SK-MEL-5 (cell line): ENCODE data around the gene ICAM2. TPM values are rescaled to one million over a fixed set of nuclear protein-coding genes. Genes with fewer than 3 reads are reported as not detected.

Experiments
- DNase-seq: peaks from one replicate; pipeline ENCODE4 v3.0.0-alpha.2; 2016; ENCODE audit warnings: low read depth, low spot score
- in situ Hi-C: cut with HindIII; loops from 2 replicates; pipeline ENCODE4 v1.10.0; 2016; ENCODE audit warnings: low sequenced_read_pairs, high pct_unique_total_duplicates, low pct_unique_long_range_greater_than_20kb
- total RNA-seq: library from RNA; depleted of rRNA; stranded (reverse); fragments of >200 nt; shearing (Covaris generic); gene quantifications from 2 replicates; pipeline ENCODE4 v1.2.3, GENCODE V29; 2014

The ICAM2 gene
- total RNA-seq, 1 experiment from 2014 or later, result 0.71 TPM

DNA sequence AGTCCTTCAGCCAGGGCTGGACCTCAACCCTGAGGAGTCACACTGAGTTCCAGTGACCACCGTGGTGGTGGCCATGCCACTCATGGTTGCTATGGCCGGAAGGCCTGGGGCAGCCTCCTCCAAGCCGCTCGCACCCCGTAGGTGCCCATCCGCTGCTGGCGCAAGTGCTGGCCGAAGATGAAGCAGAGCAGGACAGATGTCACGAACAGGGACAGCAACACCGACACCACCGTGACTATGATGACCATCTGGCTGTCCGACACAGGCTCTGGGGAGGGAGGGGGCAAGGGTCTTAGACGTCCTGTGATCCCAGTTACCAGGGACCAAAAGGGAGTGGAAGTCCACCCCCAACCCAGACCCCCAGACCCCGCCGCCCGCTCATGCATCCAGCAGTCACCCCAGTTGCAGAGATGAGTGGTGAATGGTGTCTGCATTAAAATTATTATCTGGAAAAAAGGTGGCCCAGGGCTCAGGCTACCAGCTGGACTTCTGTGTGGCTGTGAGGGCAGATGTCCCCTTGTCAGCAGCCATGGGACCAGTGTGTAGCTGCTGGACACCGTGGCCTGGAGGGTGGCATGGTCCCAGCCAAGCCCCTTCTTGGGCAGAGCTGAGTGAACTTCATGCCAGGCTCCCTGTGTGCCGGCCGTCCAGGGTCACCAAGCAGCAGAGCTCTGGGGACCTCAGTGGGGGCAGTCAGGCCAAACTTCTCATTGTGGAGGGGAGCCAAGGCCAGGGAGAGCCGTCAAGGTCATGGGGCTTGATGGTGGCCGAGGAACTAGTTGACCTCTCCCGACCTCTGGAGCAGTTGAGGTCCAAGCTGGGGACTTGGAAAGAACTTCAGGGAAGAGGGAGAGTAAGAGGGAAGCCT lies 17.5 kb downstream of the ICAM2 start:
- no peak for DNase-seq
- in situ Hi-C loops, result no loop called here

GRCh38 chr17:64001763-64002529 lies 18.5 kb downstream of the ICAM2 start:
- DNase-seq, result no peak
- in situ Hi-C loops, result no loop called here

DNA sequence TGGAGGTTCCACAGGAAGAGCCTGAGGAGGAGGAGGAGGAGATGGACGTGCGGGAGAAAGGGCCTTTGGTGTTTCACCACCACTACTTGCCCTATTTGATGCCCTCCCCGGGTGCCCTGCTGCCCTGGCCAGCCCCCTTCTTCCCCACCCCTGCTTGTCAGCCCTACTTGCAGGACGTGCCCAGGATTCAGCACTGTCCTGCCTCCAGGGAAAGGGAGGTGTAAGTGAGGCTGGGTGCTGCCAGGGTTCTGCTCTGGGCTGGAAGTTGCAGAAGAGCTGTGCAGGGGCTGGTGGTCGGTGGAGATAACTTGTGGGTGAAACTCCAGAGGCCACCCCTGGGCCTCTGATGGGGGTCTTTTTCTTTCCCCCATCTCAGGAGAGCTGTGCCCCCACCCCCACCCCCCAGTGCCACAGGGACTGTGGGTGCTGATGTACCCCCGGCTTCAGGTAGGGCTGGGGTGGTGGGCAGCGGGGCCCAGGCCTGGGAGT lies 19.3 kb downstream of the ICAM2 start:
- no peak for DNase-seq
- in situ Hi-C loops, result no loop called here

DNA sequence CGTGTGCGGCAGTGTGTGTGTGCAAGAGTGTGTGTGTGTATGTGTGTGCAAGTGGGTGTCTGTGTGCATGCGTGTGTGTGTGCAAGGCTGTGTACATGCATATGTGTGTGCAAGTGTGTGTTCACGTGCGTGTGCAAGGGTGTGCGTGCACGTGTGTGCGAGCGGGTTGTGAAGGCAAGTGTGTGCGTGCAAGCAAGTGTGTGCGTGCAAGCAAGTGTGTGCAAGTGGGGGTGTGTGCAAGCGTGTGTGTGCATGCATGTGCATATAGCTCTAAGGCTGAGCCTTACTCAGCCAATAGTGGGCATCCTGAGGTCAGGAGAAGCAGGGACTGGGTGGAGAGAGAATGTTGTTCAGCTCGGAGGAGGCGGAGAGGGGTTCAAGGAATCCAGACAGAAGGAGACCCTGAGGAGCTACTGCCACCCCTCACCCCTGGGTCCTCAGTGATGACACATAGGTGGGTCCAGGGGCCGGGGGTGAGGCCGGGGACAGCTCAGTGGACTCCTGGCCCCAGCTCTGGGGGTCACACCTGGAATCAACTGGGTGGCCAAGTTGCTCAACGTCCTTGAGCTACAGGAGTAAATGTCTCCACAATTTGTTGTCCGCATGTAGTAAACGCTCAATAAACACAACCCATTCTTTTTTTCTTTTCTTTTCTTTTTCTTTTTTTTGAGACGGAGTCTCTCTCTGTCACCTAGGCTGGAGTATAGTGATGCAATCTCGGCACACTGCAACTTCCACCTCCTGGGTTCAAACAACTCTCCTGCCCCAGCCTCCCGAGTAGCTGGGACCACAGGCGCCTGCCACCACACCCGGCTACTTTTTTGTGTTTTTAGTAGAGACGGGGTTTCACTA lies 20.5 kb downstream of the ICAM2 start:
- in situ Hi-C loops, result no loop called here
- DNase-seq, result no peak

GRCh38 chr17:63998721-63999679 lies 21.4 kb downstream of the ICAM2 start:
- in situ Hi-C loops, result no loop called here

DNA sequence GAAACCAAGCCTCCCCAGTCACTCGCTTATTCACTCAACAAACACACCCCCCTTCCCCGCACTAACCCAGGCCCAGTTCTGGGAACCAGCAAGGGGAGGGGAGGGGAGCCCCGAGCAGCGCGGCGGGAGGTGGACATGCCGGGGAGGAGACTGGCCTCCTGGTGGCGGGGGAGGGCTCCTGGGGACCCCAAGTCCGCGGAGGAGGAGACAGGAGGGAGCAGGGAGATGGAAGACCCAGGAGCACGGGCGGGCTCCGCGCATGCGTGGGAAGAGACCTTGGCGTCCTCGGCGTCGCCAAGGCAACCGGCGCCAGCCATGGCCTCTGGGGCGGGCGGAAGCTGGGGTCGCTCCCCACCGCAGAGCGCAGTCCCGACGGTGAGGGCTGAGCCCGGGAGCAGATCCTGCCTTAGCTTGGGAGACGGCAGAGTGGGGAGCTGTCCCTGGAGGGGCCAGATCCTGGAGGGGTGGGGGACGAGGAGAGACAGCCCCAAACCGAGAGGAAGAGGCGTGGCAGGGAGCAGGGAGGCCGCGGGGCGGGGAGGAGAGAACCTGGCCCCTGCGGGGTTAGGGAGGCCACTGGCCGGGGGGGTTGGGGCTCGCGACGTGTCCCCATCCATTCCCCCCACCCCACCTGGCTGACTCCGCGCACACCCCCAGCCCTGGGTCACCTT lies 22.2 kb downstream of the ICAM2 start, which contains the start of gene PRR29:
Gene PRR29, plus strand, starts transcription at position 302 of the 671 bp plus-strand sequence. Its CDS starts 14 bp downstream, at position 316.
- in situ Hi-C loops, result no loop called here
- peak; percentile 68 for DNase-seq

More at GRCh38 chr17:63998721-63999679, 21.4 kb downstream of the ICAM2 start:
- no peak for DNase-seq

DNA sequence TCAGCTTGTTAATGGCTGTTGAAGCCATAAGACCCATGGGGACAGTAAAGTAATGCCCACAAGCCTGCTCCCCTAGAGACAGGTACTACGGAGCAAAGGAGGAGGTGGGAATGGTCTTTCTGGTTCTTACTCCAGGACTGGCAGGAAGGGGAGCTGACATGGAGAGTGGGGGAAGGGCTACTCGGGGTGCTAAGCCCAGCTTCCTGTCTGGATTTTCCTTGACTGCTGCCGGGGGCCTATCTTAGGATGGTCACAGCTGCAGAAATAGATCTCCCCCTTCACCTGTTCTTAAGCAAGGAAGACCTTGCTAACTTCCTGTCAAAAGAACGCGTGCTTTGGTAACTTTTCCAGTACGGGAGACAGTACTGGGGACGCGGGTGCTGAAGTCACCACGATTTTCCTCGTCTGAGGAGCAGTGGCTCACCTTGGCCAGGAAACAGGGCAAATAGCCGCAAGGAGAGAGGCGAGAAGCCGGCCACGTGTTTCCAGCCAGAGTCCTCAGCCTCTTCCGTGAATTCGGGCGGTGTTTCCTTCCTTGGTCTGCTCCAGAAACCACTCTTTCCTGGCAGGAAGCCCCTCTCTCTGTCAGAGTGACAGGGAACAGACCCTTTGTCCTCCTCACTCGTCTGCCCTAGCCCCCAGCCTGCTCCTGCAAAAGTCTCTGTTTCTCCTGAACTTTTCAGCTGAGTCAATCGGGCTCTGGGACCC lies 22.9 kb downstream of the ICAM2 start:
- no peak for DNase-seq
- in situ Hi-C loops, result no loop called here

GRCh38 chr17:63996430-63997182 lies 23.8 kb downstream of the ICAM2 start:
- no peak for DNase-seq
- in situ Hi-C loops, result no loop called here

DNA sequence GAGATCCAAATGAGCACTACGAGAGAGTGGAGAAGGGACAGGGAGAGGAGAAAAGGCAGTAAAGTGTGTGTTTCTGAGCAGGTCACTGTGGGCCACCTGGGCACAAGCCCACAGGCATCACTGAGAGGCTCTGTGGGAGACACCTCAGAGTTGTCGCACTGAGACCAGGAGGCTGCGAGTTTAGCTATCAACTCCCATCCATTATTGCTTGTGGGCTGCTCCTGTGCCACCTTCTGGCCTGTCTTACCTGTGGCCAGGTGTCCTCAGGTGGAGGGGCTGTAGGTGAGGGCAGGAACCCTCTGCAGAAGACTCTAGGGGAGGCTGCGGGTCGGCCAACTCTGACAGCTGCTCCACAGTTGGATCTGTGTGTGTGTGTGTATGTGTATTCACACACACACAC lies 24.8 kb downstream of the ICAM2 start:
- in situ Hi-C loops, result no loop called here
- no peak for DNase-seq

GRCh38 chr17:63993368-63993985 lies 27.0 kb downstream of the ICAM2 start:
- in situ Hi-C loops, result no loop called here
- no peak for DNase-seq

DNA sequence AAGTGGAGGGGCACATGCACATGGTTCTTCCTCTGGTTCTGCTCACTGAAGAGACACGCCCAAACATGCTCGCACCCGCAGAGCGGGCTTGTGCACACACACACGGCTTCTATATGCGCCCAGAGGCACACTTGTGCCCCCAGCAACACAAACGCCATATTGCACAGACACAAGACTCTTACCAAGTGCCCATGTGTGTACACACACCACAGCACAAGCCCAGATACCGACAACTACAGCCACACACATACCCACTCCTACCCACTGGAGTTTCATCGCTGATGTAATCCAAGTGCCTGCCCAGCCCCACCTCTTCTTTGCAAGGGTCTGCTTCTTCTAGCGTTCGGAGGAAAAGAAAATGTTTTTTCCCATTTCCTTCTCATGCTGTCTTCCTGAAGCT lies 28.8 kb downstream of the ICAM2 start:
- in situ Hi-C loops, result no loop called here
- no peak for DNase-seq

DNA sequence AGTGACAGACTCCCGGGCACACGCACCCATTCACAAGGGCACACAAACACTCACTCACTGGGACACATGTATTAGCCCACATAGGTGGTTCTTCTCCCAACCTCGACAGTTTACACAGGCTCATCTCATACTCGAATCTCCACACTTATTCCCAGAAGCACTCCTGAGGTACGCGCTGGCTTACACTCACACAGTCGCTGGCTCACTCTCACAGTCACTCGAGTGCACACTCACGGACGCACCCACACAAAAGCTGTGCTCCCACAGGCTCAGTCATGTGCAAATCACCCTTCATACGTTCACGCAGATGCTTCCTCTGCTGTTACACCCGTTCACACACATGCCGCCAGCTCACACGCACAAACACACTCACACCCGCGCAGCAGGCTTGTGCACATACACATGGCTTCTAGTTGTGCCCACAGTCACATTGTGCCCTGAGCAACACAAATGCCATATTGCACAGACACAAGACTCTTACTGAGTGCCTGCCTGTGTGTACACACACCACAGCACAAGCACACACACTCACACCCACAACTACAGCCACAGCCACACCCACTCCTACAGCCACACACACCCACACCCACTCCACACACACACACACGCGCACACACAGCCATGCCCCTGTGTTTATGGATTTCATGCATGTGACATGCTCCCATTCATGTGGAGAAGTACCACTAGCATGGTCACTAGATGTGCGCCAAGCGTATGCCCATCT lies 30.6 kb downstream of the ICAM2 start:
- DNase-seq, result no peak
- in situ Hi-C loops, result no loop called here

- no peak for DNase-seq
- in situ Hi-C loops, result no loop called here
Observed at GRCh38 chr17:63988741-63989621, 31.5 kb downstream of the ICAM2 start.
